Vagina (tissue), 2 donors: ENCODE data around the gene ZNF407.

Experiments
- POLR2A ChIP-seq, 2 donors: fragments of 450-650 bp; IDR thresholded peaks; one replicate each; pipeline ENCODE4 v1.6.1; 2017; ENCODE audit warnings: antibody characterized with exemption in 2 of 2, mild to moderate bottlenecking in 2 of 2, moderate library complexity in 2 of 2
- POLR2AphosphoS5 ChIP-seq, 2 donors: sonication (generic); formaldehyde crosslinking; IDR thresholded peaks; one replicate each; pipeline ENCODE4 v1.9.0; 2017; ENCODE audit warnings: antibody characterized with exemption in 2 of 2, mild to moderate bottlenecking in 2 of 2, low read depth in 1 of 2; ENCODE audit not compliant: insufficient read depth in 1 of 2

- no peak for TF ChIP-seq POLR2A (IDR thresholded peaks at IDR 0.05)
- TF ChIP-seq POLR2AphosphoS5 (IDR thresholded peaks at IDR 0.05; ENCODE audit: insufficient read depth in 1 of 2, low read depth in 1 of 2) = no peak
These were observed 34.9 kb upstream of the ZNF407 start for GRCh38 chr18:74562775-74563174.
